ENCODE data around the gene C9. TPM values are rescaled to one million over a fixed set of nuclear protein-coding genes. Genes with fewer than 3 reads are reported as not detected.

The C9 gene
- total and polyA plus RNA-seq, 4 donors = 128 to 3,238 (median 748) TPM

- TF ChIP-seq SP1 (IDR thresholded peaks at IDR 0.05) (no peak), HNF4A (conservative IDR thresholded peaks at IDR 0.05) (no peak), NR2F2 (IDR thresholded peaks at IDR 0.05) (no peak)
- TF ChIP-seq, protein P1, sequence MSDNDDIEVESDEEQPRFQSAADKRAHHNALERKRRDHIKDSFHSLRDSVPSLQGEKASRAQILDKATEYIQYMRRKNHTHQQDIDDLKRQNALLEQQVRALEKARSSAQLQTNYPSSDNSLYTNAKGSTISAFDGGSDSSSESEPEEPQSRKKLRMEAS (IDR thresholded peaks at IDR 0.05) = no peak
- H3K27me3 ChIP-seq (ENCODE audit: control insufficient read depth in 4 of 4, insufficient read depth in 4 of 4, low read length in 3 of 4) = no peaks in the 10 kb centered on the region
- DNase-seq (ENCODE audit: low spot score) = no peak
- no peak overlapping the region for H3K9ac ChIP-seq (ENCODE audit: low read depth in 1 of 2, low read length in 2 of 2)
- H3K36me3 ChIP-seq (ENCODE audit: control insufficient read depth in 4 of 4, insufficient read depth in 3 of 4, low read depth in 1 of 4, low read length in 3 of 4) = no peaks in the 10 kb centered on the region
- peaks cover 0 to 2% (median 0%) of the 10 kb centered on the region in 4 donors for H3K9me3 ChIP-seq (ENCODE audit: control insufficient read depth in 4 of 4, low read length in 3 of 4)
- peaks cover 5 to 32% (median 5%) of the 10 kb centered on the region in 4 donors for H3K4me1 ChIP-seq (ENCODE audit: control insufficient read depth in 4 of 4, insufficient read depth in 4 of 4, low read length in 3 of 4)
- H3K27ac ChIP-seq (ENCODE audit: low read depth in 1 of 2, low read length in 2 of 2) = no peak overlapping the region
- no peak overlapping the region for H3K4me3 ChIP-seq (ENCODE audit: low read depth in 1 of 3, low read length in 3 of 3)
Measured at GRCh38 chr5:39254671-39255070, 109.6 kb downstream of the C9 start.

DNA sequence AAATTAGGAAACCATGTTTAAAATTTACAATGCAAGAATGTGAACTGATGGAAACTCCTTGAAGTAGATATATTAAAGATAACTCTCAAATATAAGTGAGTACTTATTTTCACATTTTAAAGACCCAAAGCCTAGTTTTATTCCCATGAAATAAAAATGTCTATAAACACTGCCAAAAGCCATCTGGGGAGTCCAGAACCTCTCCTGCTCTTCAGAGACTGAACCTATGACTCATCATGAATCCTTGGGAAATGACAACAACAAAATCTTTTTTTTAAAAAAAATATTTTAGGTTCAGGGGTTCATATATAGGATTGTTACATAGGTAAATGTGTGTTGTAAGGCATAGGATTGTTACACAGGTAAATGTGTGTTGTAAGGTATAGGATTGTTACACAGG is 111.1 kb downstream of the C9 start:
- H3K27ac ChIP-seq (ENCODE audit: low read depth in 1 of 2, low read length in 2 of 2) = no peak overlapping the region
- no peaks in the 10 kb centered on the region for H3K36me3 ChIP-seq (ENCODE audit: control insufficient read depth in 4 of 4, insufficient read depth in 3 of 4, low read depth in 1 of 4, low read length in 3 of 4)
- no peak overlapping the region for H3K4me3 ChIP-seq (ENCODE audit: low read depth in 1 of 3, low read length in 3 of 3)
- peaks cover 5 to 28% (median 5%) of the 10 kb centered on the region in 4 donors for H3K4me1 ChIP-seq (ENCODE audit: control insufficient read depth in 4 of 4, insufficient read depth in 4 of 4, low read length in 3 of 4)
- no peak for DNase-seq (ENCODE audit: low spot score)
- no peaks in the 10 kb centered on the region for H3K27me3 ChIP-seq (ENCODE audit: control insufficient read depth in 4 of 4, insufficient read depth in 4 of 4, low read length in 3 of 4)
- no peak overlapping the region for H3K9ac ChIP-seq (ENCODE audit: low read depth in 1 of 2, low read length in 2 of 2)
- TF ChIP-seq, protein P2, sequence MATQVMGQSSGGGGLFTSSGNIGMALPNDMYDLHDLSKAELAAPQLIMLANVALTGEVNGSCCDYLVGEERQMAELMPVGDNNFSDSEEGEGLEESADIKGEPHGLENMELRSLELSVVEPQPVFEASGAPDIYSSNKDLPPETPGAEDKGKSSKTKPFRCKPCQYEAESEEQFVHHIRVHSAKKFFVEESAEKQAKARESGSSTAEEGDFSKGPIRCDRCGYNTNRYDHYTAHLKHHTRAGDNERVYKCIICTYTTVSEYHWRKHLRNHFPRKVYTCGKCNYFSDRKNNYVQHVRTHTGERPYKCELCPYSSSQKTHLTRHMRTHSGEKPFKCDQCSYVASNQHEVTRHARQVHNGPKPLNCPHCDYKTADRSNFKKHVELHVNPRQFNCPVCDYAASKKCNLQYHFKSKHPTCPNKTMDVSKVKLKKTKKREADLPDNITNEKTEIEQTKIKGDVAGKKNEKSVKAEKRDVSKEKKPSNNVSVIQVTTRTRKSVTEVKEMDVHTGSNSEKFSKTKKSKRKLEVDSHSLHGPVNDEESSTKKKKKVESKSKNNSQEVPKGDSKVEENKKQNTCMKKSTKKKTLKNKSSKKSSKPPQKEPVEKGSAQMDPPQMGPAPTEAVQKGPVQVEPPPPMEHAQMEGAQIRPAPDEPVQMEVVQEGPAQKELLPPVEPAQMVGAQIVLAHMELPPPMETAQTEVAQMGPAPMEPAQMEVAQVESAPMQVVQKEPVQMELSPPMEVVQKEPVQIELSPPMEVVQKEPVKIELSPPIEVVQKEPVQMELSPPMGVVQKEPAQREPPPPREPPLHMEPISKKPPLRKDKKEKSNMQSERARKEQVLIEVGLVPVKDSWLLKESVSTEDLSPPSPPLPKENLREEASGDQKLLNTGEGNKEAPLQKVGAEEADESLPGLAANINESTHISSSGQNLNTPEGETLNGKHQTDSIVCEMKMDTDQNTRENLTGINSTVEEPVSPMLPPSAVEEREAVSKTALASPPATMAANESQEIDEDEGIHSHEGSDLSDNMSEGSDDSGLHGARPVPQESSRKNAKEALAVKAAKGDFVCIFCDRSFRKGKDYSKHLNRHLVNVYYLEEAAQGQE (IDR thresholded peaks at IDR 0.05) = no peak
- no peak for TF ChIP-seq RXRA (IDR thresholded peaks at IDR 0.05)
- TF ChIP-seq RAD21 (IDR thresholded peaks at IDR 0.05) = no peak
- no peak for TF ChIP-seq YY1 (IDR thresholded peaks at IDR 0.05)
- TF ChIP-seq, protein P3, sequence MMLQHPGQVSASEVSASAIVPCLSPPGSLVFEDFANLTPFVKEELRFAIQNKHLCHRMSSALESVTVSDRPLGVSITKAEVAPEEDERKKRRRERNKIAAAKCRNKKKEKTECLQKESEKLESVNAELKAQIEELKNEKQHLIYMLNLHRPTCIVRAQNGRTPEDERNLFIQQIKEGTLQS (IDR thresholded peaks at IDR 0.05) = no peak
- no peak for TF ChIP-seq ZBTB33 (IDR thresholded peaks at IDR 0.05)
- TF ChIP-seq JUND (IDR thresholded peaks at IDR 0.05) = no peak
- no peak for TF ChIP-seq CTCF (IDR thresholded peaks at IDR 0.05; ENCODE audit: low read depth, low read length, missing input control)
- TF ChIP-seq, protein P1 (IDR thresholded peaks at IDR 0.05) = no peak
- TF ChIP-seq SP1 (IDR thresholded peaks at IDR 0.05) = no peak
- peaks cover 0 to 2% (median 0%) of the 10 kb centered on the region in 4 donors for H3K9me3 ChIP-seq (ENCODE audit: control insufficient read depth in 4 of 4, low read length in 3 of 4)

All from liver (tissue), 9 donors.